ENCODE measurements around the gene OBI1. TPM values are rescaled to one million over a fixed set of nuclear protein-coding genes. Genes with fewer than 3 reads are reported as not detected.

The OBI1 gene
- polyA plus RNA-seq, 3 donors, result 2.0 to 5.2 (median 3.5) TPM

DNA sequence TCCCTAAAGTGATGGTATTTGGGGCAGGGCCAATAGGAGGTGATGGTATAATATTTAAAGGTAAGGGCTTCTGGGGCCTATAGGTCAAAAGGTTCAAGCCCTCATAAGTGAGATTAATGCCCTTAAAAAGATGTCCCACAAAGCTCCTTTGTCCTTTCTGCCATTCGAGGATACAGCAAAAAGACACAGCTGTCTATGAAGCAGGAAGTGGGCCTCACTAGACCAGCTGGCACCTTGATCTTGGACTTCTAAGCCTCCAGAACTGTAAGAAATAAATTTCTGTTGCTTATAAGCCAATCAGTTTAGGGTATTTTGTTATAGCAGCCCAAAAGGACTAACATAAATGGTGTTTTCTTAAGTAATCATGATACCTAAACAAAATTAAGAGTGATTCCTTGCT lies 28.4 kb downstream of the OBI1 start:
- peaks cover 68 to 77% of the 10 kb centered on the region in 2 donors for H3K36me3 Mint-ChIP-seq
- Histone ChIP-seq H3K9ac (ENCODE audit: insufficient read depth, low read length, poor library complexity, severe bottlenecking) (no peak overlapping the region), H3K79me2 (ENCODE audit: insufficient read depth, low read length) (no peaks in the 10 kb centered on the region), H3K27ac (ENCODE audit: low read depth in 1 of 2, low read length in 2 of 2) (no peak overlapping the region), H3K9me3 (replicated peaks in 1 of 2; ENCODE audit: control insufficient read depth in 1 of 2, insufficient read depth in 1 of 2, low read length in 2 of 2) (no peaks in the 10 kb centered on the region), H4K20me1 (ENCODE audit: insufficient read depth, low read length) (no peaks in the 10 kb centered on the region), H2AFZ (ENCODE audit: insufficient read depth, low read depth, low read length, poor library complexity, severe bottlenecking) (no peak overlapping the region), H3K4me3 (replicated peaks in 1 of 3; ENCODE audit: low read depth in 2 of 3, low read length in 3 of 3) (no peak overlapping the region), H3K4me2 (replicated peaks; ENCODE audit: extremely low read depth, low read length, poor library complexity, severe bottlenecking) (no peak overlapping the region), H3K36me3 (replicated peaks in 1 of 2; ENCODE audit: control insufficient read depth in 1 of 2, insufficient read depth in 2 of 2, low read length in 2 of 2) (peaks cover 45 to 84% of the 10 kb centered on the region in 2 donors), H3K27me3 (ENCODE audit: control insufficient read depth in 2 of 2, insufficient read depth in 2 of 2, low read length in 2 of 2) (no peaks in the 10 kb centered on the region), H3K4me1 (ENCODE audit: control insufficient read depth in 1 of 2, insufficient read depth in 2 of 2, low read length in 2 of 2) (no peaks in the 10 kb centered on the region)
- WGBS (ENCODE audit: insufficient coverage), result 100% methylated on average over 1 of the region's 1 CpG
- no peak for DNase-seq
- no peak overlapping the region for H3K4me3 Mint-ChIP-seq
- no peak overlapping the region for H3K27ac Mint-ChIP-seq
- no peaks in the 10 kb centered on the region for H3K27me3 Mint-ChIP-seq (ENCODE audit: low read depth in 3 of 3)
- intact Hi-C loops (cut with micrococcal nuclease), result no loop called here
- no peaks in the 10 kb centered on the region for H3K9me3 Mint-ChIP-seq
- TF ChIP-seq, protein P1, sequence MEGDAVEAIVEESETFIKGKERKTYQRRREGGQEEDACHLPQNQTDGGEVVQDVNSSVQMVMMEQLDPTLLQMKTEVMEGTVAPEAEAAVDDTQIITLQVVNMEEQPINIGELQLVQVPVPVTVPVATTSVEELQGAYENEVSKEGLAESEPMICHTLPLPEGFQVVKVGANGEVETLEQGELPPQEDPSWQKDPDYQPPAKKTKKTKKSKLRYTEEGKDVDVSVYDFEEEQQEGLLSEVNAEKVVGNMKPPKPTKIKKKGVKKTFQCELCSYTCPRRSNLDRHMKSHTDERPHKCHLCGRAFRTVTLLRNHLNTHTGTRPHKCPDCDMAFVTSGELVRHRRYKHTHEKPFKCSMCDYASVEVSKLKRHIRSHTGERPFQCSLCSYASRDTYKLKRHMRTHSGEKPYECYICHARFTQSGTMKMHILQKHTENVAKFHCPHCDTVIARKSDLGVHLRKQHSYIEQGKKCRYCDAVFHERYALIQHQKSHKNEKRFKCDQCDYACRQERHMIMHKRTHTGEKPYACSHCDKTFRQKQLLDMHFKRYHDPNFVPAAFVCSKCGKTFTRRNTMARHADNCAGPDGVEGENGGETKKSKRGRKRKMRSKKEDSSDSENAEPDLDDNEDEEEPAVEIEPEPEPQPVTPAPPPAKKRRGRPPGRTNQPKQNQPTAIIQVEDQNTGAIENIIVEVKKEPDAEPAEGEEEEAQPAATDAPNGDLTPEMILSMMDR (IDR thresholded peaks at IDR 0.05), result no peak
- no peaks in the 10 kb centered on the region for H3K4me1 Mint-ChIP-seq

DNA sequence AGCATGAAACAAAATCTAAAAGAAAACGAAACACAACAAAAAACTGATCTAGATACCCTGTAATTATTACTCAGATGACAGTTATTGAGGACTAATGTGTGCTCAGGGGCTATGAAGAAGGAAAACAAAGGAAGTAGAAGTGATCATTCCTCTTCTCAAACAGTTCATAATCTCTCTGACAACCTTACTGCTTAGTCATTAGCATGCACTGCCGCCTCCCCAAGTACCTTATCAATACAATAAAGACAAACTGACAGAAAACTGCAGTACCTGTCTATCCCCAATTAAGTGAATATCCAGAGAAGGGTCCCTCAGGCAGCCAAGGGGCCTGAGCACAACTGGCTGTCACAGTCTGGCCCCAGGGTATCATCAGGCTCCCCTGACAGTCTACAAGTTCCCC lies 33.6 kb downstream of the OBI1 start:
- no peak overlapping the region for H3K27ac Mint-ChIP-seq
- H3K4me1 Mint-ChIP-seq, result no peaks in the 10 kb centered on the region
- no peaks in the 10 kb centered on the region for H4K20me1 ChIP-seq (ENCODE audit: insufficient read depth, low read length)
- peaks cover 10 to 77% of the 10 kb centered on the region in 2 donors for H3K36me3 ChIP-seq (replicated peaks in 1 of 2; ENCODE audit: control insufficient read depth in 1 of 2, insufficient read depth in 2 of 2, low read length in 2 of 2)
- no peaks in the 10 kb centered on the region for H3K9me3 ChIP-seq (replicated peaks in 1 of 2; ENCODE audit: control insufficient read depth in 1 of 2, insufficient read depth in 1 of 2, low read length in 2 of 2)
- H3K27me3 Mint-ChIP-seq (ENCODE audit: low read depth in 3 of 3), result no peaks in the 10 kb centered on the region
- H3K4me2 ChIP-seq (replicated peaks; ENCODE audit: extremely low read depth, low read length, poor library complexity, severe bottlenecking), result no peak overlapping the region
- H3K4me3 Mint-ChIP-seq, result no peak overlapping the region
- no peak overlapping the region for H3K9ac ChIP-seq (ENCODE audit: insufficient read depth, low read length, poor library complexity, severe bottlenecking)
- TF ChIP-seq, protein P1 (IDR thresholded peaks at IDR 0.05), result no peak
- intact Hi-C loops (cut with micrococcal nuclease), result no loop called here
- H3K4me1 ChIP-seq (ENCODE audit: control insufficient read depth in 1 of 2, insufficient read depth in 2 of 2, low read length in 2 of 2), result no peaks in the 10 kb centered on the region
- H3K27ac ChIP-seq (ENCODE audit: low read depth in 1 of 2, low read length in 2 of 2), result no peak overlapping the region
- WGBS (ENCODE audit: insufficient coverage), result 100% methylated on average over 1 of the region's 2 CpGs
- no peak overlapping the region for H2AFZ ChIP-seq (ENCODE audit: insufficient read depth, low read depth, low read length, poor library complexity, severe bottlenecking)
- no peaks in the 10 kb centered on the region for H3K9me3 Mint-ChIP-seq
- H3K79me2 ChIP-seq (ENCODE audit: insufficient read depth, low read length), result no peaks in the 10 kb centered on the region
- H3K4me3 ChIP-seq (replicated peaks in 1 of 3; ENCODE audit: low read depth in 2 of 3, low read length in 3 of 3), result no peak overlapping the region
- no peaks in the 10 kb centered on the region for H3K27me3 ChIP-seq (ENCODE audit: control insufficient read depth in 2 of 2, insufficient read depth in 2 of 2, low read length in 2 of 2)
- no peak for DNase-seq
- peaks cover 36 to 64% of the 10 kb centered on the region in 2 donors for H3K36me3 Mint-ChIP-seq

Measured in CD14-positive monocyte (primary cell).